Subcutaneous adipose tissue (tissue), 4 donors: ENCODE results near the gene NFATC1. TPM values are rescaled to one million over a fixed set of nuclear protein-coding genes. Genes with fewer than 3 reads are reported as not detected.

Experiments used
- CTCF ChIP-seq: fragments of 450-650 bp; IDR thresholded peaks from one replicate; pipeline ENCODE4 v1.5.1; 2016; ENCODE audit warnings: low read depth, mild to moderate bottlenecking, control low read depth, antibody characterized with exemption, moderate library complexity
- total RNA-seq, 4 donors: library from RNA; depleted of rRNA; stranded (reverse); fragments of >200 nt; gene quantifications; one replicate each; pipeline ENCODE4 v1.1.0, GENCODE V29; 2016

The NFATC1 gene
- total RNA-seq, 4 donors from 2014 or later, result 9.8 to 17.2 (median 11.5) TPM

DNA sequence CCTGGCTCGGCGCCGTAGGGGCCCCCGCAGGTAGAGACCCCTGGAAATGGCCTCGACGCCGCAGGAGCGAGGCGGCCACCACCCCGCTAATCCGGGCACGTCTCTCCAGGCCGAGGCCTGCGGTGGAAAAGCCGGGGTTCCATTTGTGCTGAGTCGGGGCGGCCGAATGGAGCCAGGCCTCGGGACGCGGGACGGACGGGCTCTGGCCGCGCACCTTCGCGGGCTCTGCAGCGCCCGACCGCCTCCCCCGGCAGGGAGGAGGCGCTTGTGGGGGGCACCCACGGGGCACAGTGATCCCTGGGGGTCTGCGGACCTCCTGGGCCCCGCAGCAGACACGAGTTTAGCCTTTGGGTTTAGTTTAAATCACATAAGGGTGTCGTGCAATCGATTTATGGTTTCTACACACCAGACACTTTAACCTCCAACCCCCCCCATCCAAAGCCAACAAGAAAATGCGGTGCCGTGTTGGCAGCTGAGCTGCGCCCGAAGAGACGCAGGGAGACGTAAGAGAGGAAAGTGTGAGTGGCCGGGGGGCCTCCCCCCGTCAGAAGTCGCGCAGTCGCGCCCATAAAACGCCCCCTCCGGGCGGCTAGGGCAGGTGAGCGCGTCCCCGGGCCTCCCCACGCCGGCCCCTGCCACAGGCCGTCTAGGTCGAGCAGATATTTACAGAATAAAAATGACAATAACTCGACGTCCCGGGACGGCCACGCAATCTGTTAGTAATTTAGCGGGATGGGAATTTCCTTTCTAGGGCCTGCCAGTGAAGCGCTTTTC is 1.0 kb upstream of the NFATC1 start:
- TF ChIP-seq CTCF, result no peak

GRCh38 chr18:79395308-79395640 is 456 bp upstream of the NFATC1 start:
- TF ChIP-seq CTCF, result no peak

- no peak for TF ChIP-seq CTCF
Observed at GRCh38 chr18:79396431-79397246, 909 bp downstream of the NFATC1 start.

DNA sequence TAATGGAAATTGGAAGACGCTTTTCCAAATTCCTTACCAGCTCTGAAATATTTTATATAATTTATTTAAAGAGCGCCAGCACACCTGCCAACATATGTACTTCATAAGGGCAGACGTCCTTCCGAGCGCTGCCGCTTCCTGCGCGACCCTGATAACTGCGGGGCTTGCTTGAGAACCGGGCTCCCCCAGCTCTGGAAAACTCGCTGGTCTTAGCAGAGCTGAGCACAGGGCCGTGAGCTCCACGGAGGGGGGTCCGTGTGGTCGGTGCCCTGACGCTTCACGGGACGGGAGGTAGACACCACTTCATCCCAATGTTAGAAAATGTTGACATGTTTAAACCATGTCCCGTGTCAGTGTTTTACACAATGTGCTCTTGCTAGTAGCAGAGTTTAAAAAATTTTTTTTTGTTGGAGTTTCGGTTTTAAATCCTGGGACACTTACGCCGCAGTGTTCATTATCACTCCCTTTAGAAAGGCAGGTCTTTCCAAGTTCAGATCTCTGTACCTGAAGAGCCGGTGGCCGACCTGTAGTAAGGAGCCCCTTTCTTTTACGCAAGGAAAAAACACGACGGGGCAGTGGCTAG is 1.6 kb downstream of the NFATC1 start:
- no peak for TF ChIP-seq CTCF

- no peak for TF ChIP-seq CTCF
Observed at GRCh38 chr18:79397830-79398761, 2.4 kb downstream of the NFATC1 start.

DNA sequence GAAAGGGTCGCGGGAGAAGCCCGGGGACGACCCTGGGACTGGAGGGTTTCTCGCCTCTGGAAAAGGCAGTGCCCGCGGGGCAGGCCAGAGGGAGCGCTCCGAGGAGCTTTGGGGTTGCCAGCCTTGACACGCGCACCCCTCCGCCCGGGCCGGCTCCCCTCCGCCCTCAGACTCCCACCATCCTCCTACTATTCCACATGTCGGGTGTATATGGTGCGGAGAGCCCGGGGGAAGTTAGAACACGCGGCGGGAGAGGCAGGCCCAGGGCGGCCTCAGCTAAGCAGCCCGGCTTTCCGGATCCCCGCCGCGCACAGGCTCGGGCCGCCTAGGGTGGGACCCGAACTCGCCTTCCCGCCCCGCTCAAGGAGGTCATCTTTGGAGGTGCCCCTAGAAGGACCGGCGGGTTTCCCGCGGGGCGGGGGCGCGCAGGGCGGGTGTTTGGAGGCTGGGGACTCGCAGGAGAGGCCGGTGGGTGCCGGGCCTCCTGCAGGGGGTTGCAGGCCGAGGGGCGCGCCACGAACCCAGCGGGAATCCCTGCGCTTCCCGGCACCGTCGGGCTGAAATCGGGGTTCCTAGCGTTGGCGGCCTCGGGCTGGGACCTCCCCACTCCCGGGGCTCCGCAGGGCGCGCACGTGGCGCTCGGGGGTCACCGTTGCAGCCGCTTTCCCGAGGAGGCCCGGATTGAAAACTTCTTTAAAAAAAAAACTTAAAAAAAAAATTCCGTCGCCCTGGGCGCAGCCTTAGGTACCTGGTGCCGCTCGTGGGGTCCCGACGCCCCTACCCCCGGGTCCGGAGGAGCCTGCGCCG is 3.7 kb downstream of the NFATC1 start:
- no peak for TF ChIP-seq CTCF
